Vagina (tissue), 2 donors: ENCODE results near the gene TCN2. TPM values are rescaled to one million over a fixed set of nuclear protein-coding genes. Genes with fewer than 3 reads are reported as not detected.

Experiments
- DNase-seq, 2 donors: peaks; one replicate each; pipeline ENCODE4 v3.0.0-alpha.2; 2017; ENCODE audit errors: extremely low spot score in 2 of 2
- H3K27ac ChIP-seq: fragments of 200-600 bp; sonication (generic); one replicate; pipeline ENCODE4 v1.5.1; 2019
- H3K27me3 ChIP-seq: fragments of 200-600 bp; sonication (generic); one replicate; pipeline ENCODE4 v1.5.1; 2019
- H3K36me3 ChIP-seq, 2 donors: fragments of 200-600 bp; sonication (generic); one replicate each; pipeline ENCODE4 v1.5.1; 2017 to 2019
- H3K4me1 ChIP-seq: fragments of 200-600 bp; sonication (generic); one replicate; pipeline ENCODE4 v1.5.1; 2019
- H3K4me3 ChIP-seq, 2 donors: fragments of 200-600 bp; sonication (generic); 1 replicate in 1 of 2; 2 replicates in 1 of 2; pipeline ENCODE4 v1.5.1; 2016 to 2019
- H3K9me3 ChIP-seq: fragments of 200-600 bp; sonication (generic); one replicate; pipeline ENCODE4 v1.5.1; 2019
- CTCF ChIP-seq, 3 experiments: fragments of 450-650 bp in 2 of 3; fragments of 200-600 bp in 1 of 3; sonication (generic) in 1 of 3; IDR thresholded peaks; one replicate each; pipeline ENCODE4 v1.5.1; 2017 to 2019; ENCODE audit warnings: antibody characterized with exemption in 3 of 3, mild to moderate bottlenecking in 2 of 3, moderate library complexity in 2 of 3
- POLR2A ChIP-seq, 2 donors: fragments of 450-650 bp; IDR thresholded peaks; one replicate each; pipeline ENCODE4 v1.6.1; 2017; ENCODE audit warnings: antibody characterized with exemption in 2 of 2, mild to moderate bottlenecking in 2 of 2, moderate library complexity in 2 of 2
- POLR2AphosphoS5 ChIP-seq, 2 donors: sonication (generic); formaldehyde crosslinking; IDR thresholded peaks; one replicate each; pipeline ENCODE4 v1.9.0; 2017; ENCODE audit warnings: antibody characterized with exemption in 2 of 2, mild to moderate bottlenecking in 2 of 2, low read depth in 1 of 2; ENCODE audit not compliant: insufficient read depth in 1 of 2
- intact Hi-C: fragments of 100-400 bp; cut with DNase I; formaldehyde crosslinking; loops from one replicate; pipeline ENCODE4 v1.15.1; 2023
- total RNA-seq: library from RNA; depleted of rRNA; stranded (reverse); fragments of >200 nt; gene quantifications from one replicate; pipeline ENCODE4 v1.2.3, GENCODE V29; 2016

The TCN2 gene
- total RNA-seq, 1 donor from 2014 or later = 20.4 TPM

GRCh38 chr22:30610299-30610698 is 3.3 kb downstream of the TCN2 start:
- no peaks in the 10 kb centered on the region for H3K9me3 ChIP-seq
- no peak for TF ChIP-seq POLR2A (IDR thresholded peaks at IDR 0.05)
- no peak for TF ChIP-seq POLR2AphosphoS5 (IDR thresholded peaks at IDR 0.05; ENCODE audit: insufficient read depth in 1 of 2, low read depth in 1 of 2)
- no peak for TF ChIP-seq CTCF (IDR thresholded peaks at IDR 0.05)
- intact Hi-C loops = no loop called here
- H3K4me3 ChIP-seq = no peak overlapping the region
- H3K4me1 ChIP-seq = peaks cover 47% of the 10 kb centered on the region
- H3K36me3 ChIP-seq = no peaks in the 10 kb centered on the region
- H3K27me3 ChIP-seq = no peaks in the 10 kb centered on the region
- no peak for DNase-seq
- no peak overlapping the region for H3K27ac ChIP-seq

- H3K9me3 ChIP-seq = no peaks in the 10 kb centered on the region
- peaks cover 38% of the 10 kb centered on the region for H3K4me1 ChIP-seq
- H3K36me3 ChIP-seq = no peaks in the 10 kb centered on the region
- no peak overlapping the region for H3K4me3 ChIP-seq
- no peak overlapping the region for H3K27ac ChIP-seq
- no peak for DNase-seq
- TF ChIP-seq POLR2AphosphoS5 (IDR thresholded peaks at IDR 0.05; ENCODE audit: insufficient read depth in 1 of 2, low read depth in 1 of 2) (no peak), POLR2A (IDR thresholded peaks at IDR 0.05) (no peak), CTCF (IDR thresholded peaks at IDR 0.05) (no peak)
- H3K27me3 ChIP-seq = no peaks in the 10 kb centered on the region
- intact Hi-C loops = no loop called here
Observed at GRCh38 chr22:30611197-30611596, 4.2 kb downstream of the TCN2 start.

- TF ChIP-seq POLR2A (IDR thresholded peaks at IDR 0.05) (no peak), POLR2AphosphoS5 (IDR thresholded peaks at IDR 0.05; ENCODE audit: insufficient read depth in 1 of 2, low read depth in 1 of 2) (no peak), CTCF (IDR thresholded peaks at IDR 0.05) (no peak)
- Histone ChIP-seq H3K27me3 (no peaks in the 10 kb centered on the region), H3K4me1 (peaks cover 25% of the 10 kb centered on the region), H3K4me3 (no peak overlapping the region), H3K27ac (no peak overlapping the region), H3K9me3 (no peaks in the 10 kb centered on the region), H3K36me3 (no peaks in the 10 kb centered on the region)
- DNase-seq = no peak
- intact Hi-C loops = no loop called here
Observed at GRCh38 chr22:30612789-30613188, 5.8 kb downstream of the TCN2 start.

- no peak for DNase-seq
- Histone ChIP-seq H3K27me3 (no peaks in the 10 kb centered on the region), H3K27ac (no peak overlapping the region), H3K4me1 (peaks cover 10% of the 10 kb centered on the region), H3K36me3 (no peaks in the 10 kb centered on the region), H3K4me3 (no peak overlapping the region), H3K9me3 (no peaks in the 10 kb centered on the region)
- intact Hi-C loops = no loop called here
- TF ChIP-seq POLR2AphosphoS5 (IDR thresholded peaks at IDR 0.05; ENCODE audit: insufficient read depth in 1 of 2, low read depth in 1 of 2) (no peak), CTCF (IDR thresholded peaks at IDR 0.05) (no peak), POLR2A (IDR thresholded peaks at IDR 0.05) (no peak)
Observed at GRCh38 chr22:30614268-30614667, 7.3 kb downstream of the TCN2 start.

- no peak for DNase-seq
- H3K4me3 ChIP-seq = no peak overlapping the region
- H3K27ac ChIP-seq = no peak overlapping the region
- no peaks in the 10 kb centered on the region for H3K9me3 ChIP-seq
- TF ChIP-seq POLR2A (IDR thresholded peaks at IDR 0.05) (no peak), POLR2AphosphoS5 (IDR thresholded peaks at IDR 0.05; ENCODE audit: insufficient read depth in 1 of 2, low read depth in 1 of 2) (no peak), CTCF (IDR thresholded peaks at IDR 0.05) (no peak)
- H3K27me3 ChIP-seq = no peaks in the 10 kb centered on the region
- intact Hi-C loops = no loop called here
- no peaks in the 10 kb centered on the region for H3K36me3 ChIP-seq
- peaks cover 4% of the 10 kb centered on the region for H3K4me1 ChIP-seq
Observed at GRCh38 chr22:30614879-30615278, 7.9 kb downstream of the TCN2 start.
